ENCODE data around the gene FUT3.
"Not testable (repeated sequence)": the region's sequence is repeated elsewhere in the genome, so short reads cannot be mapped to it uniquely, and the experiment has no call there.

- TF ChIP-seq, protein P1, sequence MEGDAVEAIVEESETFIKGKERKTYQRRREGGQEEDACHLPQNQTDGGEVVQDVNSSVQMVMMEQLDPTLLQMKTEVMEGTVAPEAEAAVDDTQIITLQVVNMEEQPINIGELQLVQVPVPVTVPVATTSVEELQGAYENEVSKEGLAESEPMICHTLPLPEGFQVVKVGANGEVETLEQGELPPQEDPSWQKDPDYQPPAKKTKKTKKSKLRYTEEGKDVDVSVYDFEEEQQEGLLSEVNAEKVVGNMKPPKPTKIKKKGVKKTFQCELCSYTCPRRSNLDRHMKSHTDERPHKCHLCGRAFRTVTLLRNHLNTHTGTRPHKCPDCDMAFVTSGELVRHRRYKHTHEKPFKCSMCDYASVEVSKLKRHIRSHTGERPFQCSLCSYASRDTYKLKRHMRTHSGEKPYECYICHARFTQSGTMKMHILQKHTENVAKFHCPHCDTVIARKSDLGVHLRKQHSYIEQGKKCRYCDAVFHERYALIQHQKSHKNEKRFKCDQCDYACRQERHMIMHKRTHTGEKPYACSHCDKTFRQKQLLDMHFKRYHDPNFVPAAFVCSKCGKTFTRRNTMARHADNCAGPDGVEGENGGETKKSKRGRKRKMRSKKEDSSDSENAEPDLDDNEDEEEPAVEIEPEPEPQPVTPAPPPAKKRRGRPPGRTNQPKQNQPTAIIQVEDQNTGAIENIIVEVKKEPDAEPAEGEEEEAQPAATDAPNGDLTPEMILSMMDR (IDR thresholded peaks at IDR 0.05): not testable (repeated sequence)
- TF ChIP-seq ATF1 (CRISPR knock-in tag; IDR thresholded peaks at IDR 0.05); CREM (CRISPR knock-in tag; IDR thresholded peaks at IDR 0.05); TEAD1 (CRISPR knock-in tag; IDR thresholded peaks at IDR 0.05); NFYB (CRISPR knock-in tag; conservative IDR thresholded peaks at IDR 0.05; ENCODE audit: low read depth); CBFB (CRISPR knock-in tag; IDR thresholded peaks at IDR 0.05; ENCODE audit: low read depth): not testable (repeated sequence)
- TF ChIP-seq, protein P2, sequence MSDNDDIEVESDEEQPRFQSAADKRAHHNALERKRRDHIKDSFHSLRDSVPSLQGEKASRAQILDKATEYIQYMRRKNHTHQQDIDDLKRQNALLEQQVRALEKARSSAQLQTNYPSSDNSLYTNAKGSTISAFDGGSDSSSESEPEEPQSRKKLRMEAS (CRISPR knock-in tag; IDR thresholded peaks at IDR 0.05): not testable (repeated sequence)
- TF ChIP-seq, protein P3, sequence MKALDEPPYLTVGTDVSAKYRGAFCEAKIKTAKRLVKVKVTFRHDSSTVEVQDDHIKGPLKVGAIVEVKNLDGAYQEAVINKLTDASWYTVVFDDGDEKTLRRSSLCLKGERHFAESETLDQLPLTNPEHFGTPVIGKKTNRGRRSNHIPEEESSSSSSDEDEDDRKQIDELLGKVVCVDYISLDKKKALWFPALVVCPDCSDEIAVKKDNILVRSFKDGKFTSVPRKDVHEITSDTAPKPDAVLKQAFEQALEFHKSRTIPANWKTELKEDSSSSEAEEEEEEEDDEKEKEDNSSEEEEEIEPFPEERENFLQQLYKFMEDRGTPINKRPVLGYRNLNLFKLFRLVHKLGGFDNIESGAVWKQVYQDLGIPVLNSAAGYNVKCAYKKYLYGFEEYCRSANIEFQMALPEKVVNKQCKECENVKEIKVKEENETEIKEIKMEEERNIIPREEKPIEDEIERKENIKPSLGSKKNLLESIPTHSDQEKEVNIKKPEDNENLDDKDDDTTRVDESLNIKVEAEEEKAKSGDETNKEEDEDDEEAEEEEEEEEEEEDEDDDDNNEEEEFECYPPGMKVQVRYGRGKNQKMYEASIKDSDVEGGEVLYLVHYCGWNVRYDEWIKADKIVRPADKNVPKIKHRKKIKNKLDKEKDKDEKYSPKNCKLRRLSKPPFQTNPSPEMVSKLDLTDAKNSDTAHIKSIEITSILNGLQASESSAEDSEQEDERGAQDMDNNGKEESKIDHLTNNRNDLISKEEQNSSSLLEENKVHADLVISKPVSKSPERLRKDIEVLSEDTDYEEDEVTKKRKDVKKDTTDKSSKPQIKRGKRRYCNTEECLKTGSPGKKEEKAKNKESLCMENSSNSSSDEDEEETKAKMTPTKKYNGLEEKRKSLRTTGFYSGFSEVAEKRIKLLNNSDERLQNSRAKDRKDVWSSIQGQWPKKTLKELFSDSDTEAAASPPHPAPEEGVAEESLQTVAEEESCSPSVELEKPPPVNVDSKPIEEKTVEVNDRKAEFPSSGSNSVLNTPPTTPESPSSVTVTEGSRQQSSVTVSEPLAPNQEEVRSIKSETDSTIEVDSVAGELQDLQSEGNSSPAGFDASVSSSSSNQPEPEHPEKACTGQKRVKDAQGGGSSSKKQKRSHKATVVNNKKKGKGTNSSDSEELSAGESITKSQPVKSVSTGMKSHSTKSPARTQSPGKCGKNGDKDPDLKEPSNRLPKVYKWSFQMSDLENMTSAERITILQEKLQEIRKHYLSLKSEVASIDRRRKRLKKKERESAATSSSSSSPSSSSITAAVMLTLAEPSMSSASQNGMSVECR (CRISPR knock-in tag; IDR thresholded peaks at IDR 0.05; ENCODE audit: borderline replicate concordance): not testable (repeated sequence)
- TF ChIP-seq, protein P4, sequence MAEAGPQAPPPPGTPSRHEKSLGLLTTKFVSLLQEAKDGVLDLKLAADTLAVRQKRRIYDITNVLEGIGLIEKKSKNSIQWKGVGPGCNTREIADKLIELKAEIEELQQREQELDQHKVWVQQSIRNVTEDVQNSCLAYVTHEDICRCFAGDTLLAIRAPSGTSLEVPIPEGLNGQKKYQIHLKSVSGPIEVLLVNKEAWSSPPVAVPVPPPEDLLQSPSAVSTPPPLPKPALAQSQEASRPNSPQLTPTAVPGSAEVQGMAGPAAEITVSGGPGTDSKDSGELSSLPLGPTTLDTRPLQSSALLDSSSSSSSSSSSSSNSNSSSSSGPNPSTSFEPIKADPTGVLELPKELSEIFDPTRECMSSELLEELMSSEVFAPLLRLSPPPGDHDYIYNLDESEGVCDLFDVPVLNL (CRISPR knock-in tag; IDR thresholded peaks at IDR 0.05; ENCODE audit: borderline replicate concordance, low read depth): not testable (repeated sequence)
- TF ChIP-seq, protein P5, sequence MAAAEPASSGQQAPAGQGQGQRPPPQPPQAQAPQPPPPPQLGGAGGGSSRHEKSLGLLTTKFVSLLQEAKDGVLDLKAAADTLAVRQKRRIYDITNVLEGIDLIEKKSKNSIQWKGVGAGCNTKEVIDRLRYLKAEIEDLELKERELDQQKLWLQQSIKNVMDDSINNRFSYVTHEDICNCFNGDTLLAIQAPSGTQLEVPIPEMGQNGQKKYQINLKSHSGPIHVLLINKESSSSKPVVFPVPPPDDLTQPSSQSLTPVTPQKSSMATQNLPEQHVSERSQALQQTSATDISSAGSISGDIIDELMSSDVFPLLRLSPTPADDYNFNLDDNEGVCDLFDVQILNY (CRISPR knock-in tag; IDR thresholded peaks at IDR 0.05): not testable (repeated sequence)
- TF ChIP-seq, protein P6, sequence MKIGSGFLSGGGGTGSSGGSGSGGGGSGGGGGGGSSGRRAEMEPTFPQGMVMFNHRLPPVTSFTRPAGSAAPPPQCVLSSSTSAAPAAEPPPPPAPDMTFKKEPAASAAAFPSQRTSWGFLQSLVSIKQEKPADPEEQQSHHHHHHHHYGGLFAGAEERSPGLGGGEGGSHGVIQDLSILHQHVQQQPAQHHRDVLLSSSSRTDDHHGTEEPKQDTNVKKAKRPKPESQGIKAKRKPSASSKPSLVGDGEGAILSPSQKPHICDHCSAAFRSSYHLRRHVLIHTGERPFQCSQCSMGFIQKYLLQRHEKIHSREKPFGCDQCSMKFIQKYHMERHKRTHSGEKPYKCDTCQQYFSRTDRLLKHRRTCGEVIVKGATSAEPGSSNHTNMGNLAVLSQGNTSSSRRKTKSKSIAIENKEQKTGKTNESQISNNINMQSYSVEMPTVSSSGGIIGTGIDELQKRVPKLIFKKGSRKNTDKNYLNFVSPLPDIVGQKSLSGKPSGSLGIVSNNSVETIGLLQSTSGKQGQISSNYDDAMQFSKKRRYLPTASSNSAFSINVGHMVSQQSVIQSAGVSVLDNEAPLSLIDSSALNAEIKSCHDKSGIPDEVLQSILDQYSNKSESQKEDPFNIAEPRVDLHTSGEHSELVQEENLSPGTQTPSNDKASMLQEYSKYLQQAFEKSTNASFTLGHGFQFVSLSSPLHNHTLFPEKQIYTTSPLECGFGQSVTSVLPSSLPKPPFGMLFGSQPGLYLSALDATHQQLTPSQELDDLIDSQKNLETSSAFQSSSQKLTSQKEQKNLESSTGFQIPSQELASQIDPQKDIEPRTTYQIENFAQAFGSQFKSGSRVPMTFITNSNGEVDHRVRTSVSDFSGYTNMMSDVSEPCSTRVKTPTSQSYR (CRISPR knock-in tag; IDR thresholded peaks at IDR 0.05): not testable (repeated sequence)
Observed at GRCh38 chr19:5854121-5854520, 2.9 kb upstream of the FUT3 start.

Measured in WTC11 (cell line).